Colonic mucosa (tissue), 4 donors: ENCODE results near the gene ATG12. TPM values are rescaled to one million over a fixed set of nuclear protein-coding genes. Genes with fewer than 3 reads are reported as not detected.

Source experiments
- DNase-seq: peaks from one replicate; pipeline ENCODE4 v3.0.0-alpha.2; 2020
- H3K27ac ChIP-seq: fragments of 200-600 bp; one replicate; pipeline ENCODE4 v1.8.0; 2021
- H3K27me3 ChIP-seq: fragments of 200-600 bp; one replicate; pipeline ENCODE4 v1.8.0; 2021
- H3K36me3 ChIP-seq: fragments of 200-600 bp; one replicate; pipeline ENCODE4 v1.8.0; 2021
- H3K4me1 ChIP-seq: fragments of 200-600 bp; one replicate; pipeline ENCODE4 v1.8.0; 2021; ENCODE audit warnings: mild to moderate bottlenecking
- H3K4me3 ChIP-seq: fragments of 200-600 bp; one replicate; pipeline ENCODE4 v1.8.0; 2021
- H3K9ac ChIP-seq, 2 donors: one replicate each; pipeline ENCODE4 v1.7.0; 2013; ENCODE audit warnings: control low read depth in 2 of 2, low read depth in 2 of 2, low read length in 2 of 2
- H3K9me3 ChIP-seq: fragments of 200-600 bp; one replicate; pipeline ENCODE4 v1.8.0; 2021
- CTCF ChIP-seq: fragments of 200-600 bp; IDR thresholded peaks from one replicate; pipeline ENCODE4 v1.8.0; 2022; ENCODE audit warnings: antibody characterized with exemption, mild to moderate bottlenecking
- intact Hi-C: fragments of 100-400 bp; cut with DNase I; formaldehyde crosslinking; loops from one replicate; pipeline ENCODE4 v1.14.1; 2022
- total RNA-seq, 2 donors: library from RNA; stranded (reverse); fragmentation: NEBNext Ultra II Directional in 1 of 2; extraction: Animal tissue kit (Norgen Biotek cat#: 25700) in 1 of 2; gene quantifications; one replicate each; pipeline ENCODE4 v1.2.1, GENCODE V29; 2021
- donor health status: healthy.
- donor health status: DM: no; HTN: no; CAD: no.
- donor health status: DM: no; HTN: no; CAD: no.

ATG12 gene
- total RNA-seq, 2 donors from 2014 or later, result 24.5 to 38.9 TPM

DNA sequence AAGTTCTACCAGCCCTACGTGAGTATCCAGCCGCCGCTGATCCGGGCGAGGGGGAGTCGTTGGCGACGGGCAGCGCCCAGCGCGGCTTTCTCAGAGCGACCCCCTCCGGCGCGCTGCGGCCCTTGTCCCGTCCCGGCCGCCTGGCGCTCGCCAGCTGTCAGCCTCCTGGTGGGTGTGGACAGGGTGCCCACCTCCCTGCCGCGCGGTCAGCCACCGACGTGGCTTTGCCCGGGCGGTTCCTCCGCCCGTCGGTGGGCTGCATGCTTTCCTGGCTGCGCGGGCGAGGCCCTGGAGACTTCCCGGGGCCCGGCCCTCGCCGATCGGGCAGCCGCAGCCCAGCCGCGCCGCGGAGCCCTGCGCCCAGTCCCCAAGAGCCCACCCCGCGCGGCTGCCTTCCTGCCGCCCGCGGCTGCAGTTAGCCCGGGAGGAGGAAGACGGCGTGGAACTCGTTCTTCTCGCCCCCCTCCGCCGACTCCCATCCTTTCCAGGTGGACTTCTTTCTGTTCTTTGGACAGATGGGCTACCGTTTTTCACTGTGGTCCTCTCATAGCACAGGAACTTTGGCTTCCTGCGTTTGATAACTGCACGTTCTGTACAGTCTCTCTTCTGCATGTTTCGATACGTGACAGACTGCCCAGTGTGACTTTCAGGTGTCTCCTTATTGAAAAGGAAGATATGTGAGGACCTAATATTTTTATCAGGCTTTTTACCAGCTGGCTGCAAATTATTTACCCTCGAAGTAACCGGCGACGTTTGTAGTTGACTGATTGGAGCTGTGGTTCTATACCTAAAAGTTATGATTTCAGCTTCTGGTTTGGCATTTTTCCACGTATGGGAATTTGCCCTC is 947 bp upstream of the ATG12 start:
- intact Hi-C loops, result loop anchor here (5.0 kb wide), 1 partner anchor 220 kb away; no protein-coding TSS in a partner anchor
- no peaks in the 10 kb centered on the region for H3K9me3 ChIP-seq
- peak overlapping the region; percentile 79 to 91 for H3K9ac ChIP-seq
- peak overlapping the region; percentile 86 for H3K27ac ChIP-seq
- peaks cover 21% of the 10 kb centered on the region for H3K4me1 ChIP-seq
- peak overlapping the region; percentile 92 for H3K4me3 ChIP-seq
- H3K27me3 ChIP-seq, result no peaks in the 10 kb centered on the region
- TF ChIP-seq CTCF, result no peak
- H3K36me3 ChIP-seq, result no peaks in the 10 kb centered on the region
- peak; percentile 32 for DNase-seq

- Histone ChIP-seq H3K4me3 (peak overlapping the region; percentile 92), H3K9me3 (no peaks in the 10 kb centered on the region), H3K4me1 (peaks cover 21% of the 10 kb centered on the region), H3K27me3 (no peaks in the 10 kb centered on the region), H3K27ac (peak overlapping the region; percentile 86), H3K36me3 (no peaks in the 10 kb centered on the region), H3K9ac (peak overlapping the region; percentile 71 to 74)
- no peak for DNase-seq
- no peak for TF ChIP-seq CTCF
- intact Hi-C loops, result loop anchor here (5.0 kb wide), 1 partner anchor 219 kb away; no protein-coding TSS in a partner anchor
Measured at GRCh38 chr5:115840873-115841272, 492 bp downstream of the ATG12 start.

- no peak overlapping the region for H3K9ac ChIP-seq
- no peak overlapping the region for H3K27ac ChIP-seq
- intact Hi-C loops, result loop anchor here (10.0 kb wide), 2 partner anchors 226 to 524 kb away; no protein-coding TSS in a partner anchor
- H3K4me1 ChIP-seq, result peaks cover 21% of the 10 kb centered on the region
- H3K36me3 ChIP-seq, result no peaks in the 10 kb centered on the region
- no peak for DNase-seq
- peak; percentile 48 for TF ChIP-seq CTCF
- no peaks in the 10 kb centered on the region for H3K27me3 ChIP-seq
- no peaks in the 10 kb centered on the region for H3K9me3 ChIP-seq
- H3K4me3 ChIP-seq, result no peak overlapping the region
Measured at GRCh38 chr5:115838885-115839518, 2.4 kb downstream of the ATG12 start.

- intact Hi-C loops, result loop anchor here (10.0 kb wide), 2 partner anchors 229 to 521 kb away; no protein-coding TSS in a partner anchor
- H3K4me1 ChIP-seq, result peaks cover 20% of the 10 kb centered on the region
Measured at GRCh38 chr5:115835481-115835880, 5.9 kb downstream of the ATG12 start.

More at GRCh38 chr5:115835481-115835880, 5.9 kb downstream of the ATG12 start:
- no peak for TF ChIP-seq CTCF
- no peak overlapping the region for H3K27ac ChIP-seq
- H3K9ac ChIP-seq, result no peak overlapping the region
- H3K4me3 ChIP-seq, result no peak overlapping the region
- H3K27me3 ChIP-seq, result no peaks in the 10 kb centered on the region
- H3K9me3 ChIP-seq, result no peaks in the 10 kb centered on the region
- DNase-seq, result no peak
- H3K36me3 ChIP-seq, result no peaks in the 10 kb centered on the region
